Measurements from ENCODE around the gene CDCP2.

CDCP2 gene

DNA sequence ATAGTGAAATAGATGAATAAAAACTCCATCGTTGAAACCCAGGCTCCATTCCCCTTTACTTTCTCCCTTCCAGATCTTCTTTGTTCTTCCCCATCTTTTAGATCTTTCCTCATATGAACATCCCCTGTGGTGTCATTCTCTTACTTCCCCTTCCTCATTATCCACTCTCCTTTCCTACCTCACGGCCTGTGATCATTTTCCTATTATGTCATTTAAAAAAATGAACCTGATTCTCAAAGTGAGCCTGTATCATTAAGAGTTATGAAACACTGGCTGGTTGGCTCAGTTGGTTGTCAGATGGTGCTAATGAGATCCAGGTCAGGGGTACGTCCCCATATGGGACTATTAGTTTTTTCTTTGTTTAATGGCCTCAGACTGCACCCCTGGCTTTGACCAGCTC lies 61.1 kb downstream of the CDCP2 start:
- no CpG with 5 or more reads among the region's 3 CpGs for WGBS (ENCODE audit: extremely low coverage, insufficient coverage, insufficient read length)
- Histone ChIP-seq H3K4me2 (ENCODE audit: low read length) (no peak overlapping the region), H4K8ac (ENCODE audit: low read depth, low read length) (no peak overlapping the region), H2AFZ (ENCODE audit: insufficient read depth, low read length, poor library complexity) (no peak overlapping the region), H3K4me3 (ENCODE audit: low read depth, low read length) (no peak overlapping the region), H3K27me3 (ENCODE audit: insufficient read depth, low read length) (no peaks in the 10 kb centered on the region), H2BK120ac (ENCODE audit: insufficient read depth, low read length, poor library complexity) (no peak overlapping the region), H4K12ac (ENCODE audit: low read depth, low read length) (no peak overlapping the region), H3K14ac (ENCODE audit: low read length) (no peak overlapping the region), H2BK5ac (ENCODE audit: low read depth, low read length, poor library complexity) (no peak overlapping the region), H4K91ac (ENCODE audit: low read depth, low read length) (no peak overlapping the region), H3K23ac (ENCODE audit: low read length) (no peak overlapping the region), H3K4ac (ENCODE audit: low read depth, low read length) (no peak overlapping the region), H2BK12ac (ENCODE audit: low read length) (no peak overlapping the region), H3K18ac (ENCODE audit: low read length) (no peak overlapping the region), H3K79me2 (ENCODE audit: control insufficient read depth, insufficient read depth, low read length, poor library complexity) (no peaks in the 10 kb centered on the region), H3K9ac (ENCODE audit: low read length) (no peak overlapping the region), H3K79me1 (ENCODE audit: low read length) (no peaks in the 10 kb centered on the region), H3K36me3 (ENCODE audit: control insufficient read depth in 1 of 2, insufficient read depth in 2 of 2, low read length in 2 of 2) (peaks cover 0 to 5% of the 10 kb centered on the region in 2 experiments), H3K4me1 (ENCODE audit: control insufficient read depth in 1 of 2, insufficient read depth in 2 of 2, low read length in 2 of 2) (no peaks in the 10 kb centered on the region), H3K27ac (ENCODE audit: low read depth, low read length) (no peak overlapping the region), H2AK5ac (ENCODE audit: low read length) (no peak overlapping the region), H3K9me3 (ENCODE audit: insufficient read depth, low read depth, low read length) (no peaks in the 10 kb centered on the region)
- DNase-seq = no peak

DNA sequence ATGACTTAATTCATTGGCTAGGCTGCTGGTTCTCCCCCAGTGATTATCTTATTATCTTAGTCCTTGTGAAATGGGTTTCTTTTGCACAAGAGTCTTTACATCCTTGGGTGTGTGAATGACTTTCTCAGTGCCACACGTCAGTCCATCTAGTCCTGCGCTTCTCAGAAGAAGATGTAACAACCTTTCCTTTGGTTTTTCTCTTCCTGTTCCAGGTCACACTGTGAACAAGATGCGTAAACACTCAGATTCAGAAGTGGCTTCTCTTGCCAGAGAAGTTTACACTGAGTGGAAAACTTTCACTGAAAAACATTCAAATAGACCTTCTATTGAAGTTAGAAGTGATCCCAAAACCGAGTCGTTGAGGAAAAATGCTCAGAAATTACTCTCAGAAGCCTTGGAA lies 64.4 kb downstream of the CDCP2 start:
- Histone ChIP-seq H2AK5ac (ENCODE audit: low read length) (no peak overlapping the region), H3K23ac (ENCODE audit: low read length) (no peak overlapping the region), H3K4ac (ENCODE audit: low read depth, low read length) (no peak overlapping the region), H3K9ac (ENCODE audit: low read length) (no peak overlapping the region), H4K12ac (ENCODE audit: low read depth, low read length) (no peak overlapping the region), H3K79me1 (ENCODE audit: low read length) (no peaks in the 10 kb centered on the region), H3K36me3 (ENCODE audit: control insufficient read depth in 1 of 2, insufficient read depth in 2 of 2, low read length in 2 of 2) (no peaks in the 10 kb centered on the region), H2BK5ac (ENCODE audit: low read depth, low read length, poor library complexity) (no peak overlapping the region), H2AFZ (ENCODE audit: insufficient read depth, low read length, poor library complexity) (no peak overlapping the region), H4K8ac (ENCODE audit: low read depth, low read length) (no peak overlapping the region), H2BK12ac (ENCODE audit: low read length) (no peak overlapping the region), H4K91ac (ENCODE audit: low read depth, low read length) (no peak overlapping the region), H3K79me2 (ENCODE audit: control insufficient read depth, insufficient read depth, low read length, poor library complexity) (no peaks in the 10 kb centered on the region), H2BK120ac (ENCODE audit: insufficient read depth, low read length, poor library complexity) (no peak overlapping the region), H3K14ac (ENCODE audit: low read length) (no peak overlapping the region), H3K18ac (ENCODE audit: low read length) (no peak overlapping the region), H3K4me1 (ENCODE audit: control insufficient read depth in 1 of 2, insufficient read depth in 2 of 2, low read length in 2 of 2) (no peaks in the 10 kb centered on the region), H3K27me3 (ENCODE audit: insufficient read depth, low read length) (no peaks in the 10 kb centered on the region), H3K27ac (ENCODE audit: low read depth, low read length) (no peak overlapping the region), H3K4me3 (ENCODE audit: low read depth, low read length) (no peak overlapping the region), H3K9me3 (ENCODE audit: insufficient read depth, low read depth, low read length) (no peaks in the 10 kb centered on the region), H3K4me2 (ENCODE audit: low read length) (no peak overlapping the region)
- no CpG with 5 or more reads among the region's 5 CpGs for WGBS (ENCODE audit: extremely low coverage, insufficient coverage, insufficient read length)
- no peak for DNase-seq

DNA sequence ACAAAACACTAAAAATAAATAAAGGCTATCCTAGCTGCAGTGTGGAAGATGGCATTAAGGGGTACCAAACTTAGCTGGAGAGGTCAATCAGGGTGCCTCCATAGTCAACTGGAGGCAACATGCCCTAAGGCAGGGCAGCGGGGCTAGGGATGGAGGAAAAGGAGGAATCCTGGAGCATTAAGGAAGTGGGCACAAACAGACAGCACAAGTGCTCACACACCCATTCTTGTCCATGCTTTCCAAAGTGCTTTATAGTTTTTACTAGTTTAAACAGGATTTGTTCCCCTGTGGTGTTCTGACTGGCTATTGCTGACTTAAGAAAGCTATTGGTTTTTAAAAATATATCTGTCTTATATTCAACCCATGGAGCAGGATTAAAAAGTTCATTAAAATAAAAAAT lies 66.0 kb downstream of the CDCP2 start:
- Histone ChIP-seq H4K8ac (ENCODE audit: low read depth, low read length) (no peak overlapping the region), H3K79me1 (ENCODE audit: low read length) (no peaks in the 10 kb centered on the region), H2BK120ac (ENCODE audit: insufficient read depth, low read length, poor library complexity) (no peak overlapping the region), H3K9me3 (ENCODE audit: insufficient read depth, low read depth, low read length) (no peaks in the 10 kb centered on the region), H3K23ac (ENCODE audit: low read length) (no peak overlapping the region), H3K4me2 (ENCODE audit: low read length) (no peak overlapping the region), H3K4me3 (ENCODE audit: low read depth, low read length) (no peak overlapping the region), H3K79me2 (ENCODE audit: control insufficient read depth, insufficient read depth, low read length, poor library complexity) (no peaks in the 10 kb centered on the region), H2BK12ac (ENCODE audit: low read length) (no peak overlapping the region), H3K36me3 (ENCODE audit: control insufficient read depth in 1 of 2, insufficient read depth in 2 of 2, low read length in 2 of 2) (no peaks in the 10 kb centered on the region), H4K12ac (ENCODE audit: low read depth, low read length) (no peak overlapping the region), H3K9ac (ENCODE audit: low read length) (no peak overlapping the region), H3K4ac (ENCODE audit: low read depth, low read length) (no peak overlapping the region), H2AFZ (ENCODE audit: insufficient read depth, low read length, poor library complexity) (no peak overlapping the region), H3K18ac (ENCODE audit: low read length) (no peak overlapping the region), H4K91ac (ENCODE audit: low read depth, low read length) (no peak overlapping the region), H3K27ac (ENCODE audit: low read depth, low read length) (no peak overlapping the region), H2BK5ac (ENCODE audit: low read depth, low read length, poor library complexity) (no peak overlapping the region), H3K14ac (ENCODE audit: low read length) (no peak overlapping the region), H3K27me3 (ENCODE audit: insufficient read depth, low read length) (no peaks in the 10 kb centered on the region), H3K4me1 (ENCODE audit: control insufficient read depth in 1 of 2, insufficient read depth in 2 of 2, low read length in 2 of 2) (no peaks in the 10 kb centered on the region), H2AK5ac (ENCODE audit: low read length) (no peak overlapping the region)
- no CpG with 5 or more reads among the region's 1 CpG for WGBS (ENCODE audit: extremely low coverage, insufficient coverage, insufficient read length)
- DNase-seq = no peak

DNA sequence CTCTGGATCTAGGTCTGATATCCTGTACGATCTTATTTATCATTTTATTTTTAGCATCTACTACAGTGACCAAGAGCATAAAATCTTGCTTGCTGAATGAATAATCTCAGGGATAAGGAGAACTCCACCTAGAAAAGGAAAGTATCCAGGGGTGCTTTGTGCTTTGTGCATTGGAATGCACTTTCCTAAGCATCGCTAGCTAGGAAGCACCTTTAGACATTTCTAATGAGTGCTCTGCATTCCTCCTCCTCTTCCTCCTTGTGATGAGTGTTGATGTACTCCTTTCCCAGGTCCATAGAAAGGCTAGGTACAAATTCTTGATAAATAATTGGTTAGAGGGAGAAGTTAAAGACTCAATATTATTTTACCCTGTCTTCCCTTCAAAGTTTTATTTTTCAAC lies 68.0 kb downstream of the CDCP2 start:
- H2BK12ac ChIP-seq (ENCODE audit: low read length) = no peak overlapping the region
- H2AK5ac ChIP-seq (ENCODE audit: low read length) = no peak overlapping the region
- H3K9ac ChIP-seq (ENCODE audit: low read length) = no peak overlapping the region
- no peak overlapping the region for H4K91ac ChIP-seq (ENCODE audit: low read depth, low read length)
- H3K14ac ChIP-seq (ENCODE audit: low read length) = no peak overlapping the region
- H3K4ac ChIP-seq (ENCODE audit: low read depth, low read length) = no peak overlapping the region
- H3K79me2 ChIP-seq (ENCODE audit: control insufficient read depth, insufficient read depth, low read length, poor library complexity) = no peaks in the 10 kb centered on the region
- DNase-seq = no peak
- H3K36me3 ChIP-seq (ENCODE audit: control insufficient read depth in 1 of 2, insufficient read depth in 2 of 2, low read length in 2 of 2) = no peaks in the 10 kb centered on the region
- no peaks in the 10 kb centered on the region for H3K9me3 ChIP-seq (ENCODE audit: insufficient read depth, low read depth, low read length)
- H2BK120ac ChIP-seq (ENCODE audit: insufficient read depth, low read length, poor library complexity) = no peak overlapping the region
- H3K4me3 ChIP-seq (ENCODE audit: low read depth, low read length) = no peak overlapping the region
- no peak overlapping the region for H4K12ac ChIP-seq (ENCODE audit: low read depth, low read length)
- no peak overlapping the region for H2AFZ ChIP-seq (ENCODE audit: insufficient read depth, low read length, poor library complexity)
- no peak overlapping the region for H4K8ac ChIP-seq (ENCODE audit: low read depth, low read length)
- no peaks in the 10 kb centered on the region for H3K79me1 ChIP-seq (ENCODE audit: low read length)
- H3K27me3 ChIP-seq (ENCODE audit: insufficient read depth, low read length) = no peaks in the 10 kb centered on the region
- H3K23ac ChIP-seq (ENCODE audit: low read length) = no peak overlapping the region
- no peak overlapping the region for H3K4me2 ChIP-seq (ENCODE audit: low read length)
- no peak overlapping the region for H3K27ac ChIP-seq (ENCODE audit: low read depth, low read length)
- WGBS (ENCODE audit: extremely low coverage, insufficient coverage, insufficient read length) = no CpG with 5 or more reads among the region's 2 CpGs
- H3K4me1 ChIP-seq (ENCODE audit: control insufficient read depth in 1 of 2, insufficient read depth in 2 of 2, low read length in 2 of 2) = no peaks in the 10 kb centered on the region
- H2BK5ac ChIP-seq (ENCODE audit: low read depth, low read length, poor library complexity) = no peak overlapping the region
- no peak overlapping the region for H3K18ac ChIP-seq (ENCODE audit: low read length)
